ENCODE data around the gene GJB2. TPM values are rescaled to one million over a fixed set of nuclear protein-coding genes. Genes with fewer than 3 reads are reported as not detected.

GJB2 gene
- total RNA-seq, 1 donor from 2014 or later, result 0.77 TPM

- Histone ChIP-seq H3K27ac (no peak overlapping the region), H3K4me3 (no peak overlapping the region), H3K27me3 (ENCODE audit: low read depth) (peaks cover 49% of the 10 kb centered on the region), H3K9me3 (no peaks in the 10 kb centered on the region), H3K36me3 (no peaks in the 10 kb centered on the region), H3K4me1 (peaks cover 13% of the 10 kb centered on the region)
- TF ChIP-seq CTCF (IDR thresholded peaks at IDR 0.05), result no peak
- DNase-seq, result no peak
- no peak for ATAC-seq
- intact Hi-C loops (cut with DNase I), result no loop called here
Observed at GRCh38 chr13:20178156-20178555, 14.6 kb downstream of the GJB2 start.

- DNase-seq (no peak), ATAC-seq (no peak)
- Histone ChIP-seq H3K4me3 (peak overlapping the region; percentile 22), H3K9me3 (no peaks in the 10 kb centered on the region), H3K4me1 (peaks cover 13% of the 10 kb centered on the region), H3K36me3 (no peaks in the 10 kb centered on the region), H3K27ac (no peak overlapping the region), H3K27me3 (ENCODE audit: low read depth) (peaks cover 49% of the 10 kb centered on the region)
- no peak for TF ChIP-seq CTCF (IDR thresholded peaks at IDR 0.05)
- intact Hi-C loops (cut with DNase I), result no loop called here
Observed at GRCh38 chr13:20177049-20177831, 15.5 kb downstream of the GJB2 start.

DNA sequence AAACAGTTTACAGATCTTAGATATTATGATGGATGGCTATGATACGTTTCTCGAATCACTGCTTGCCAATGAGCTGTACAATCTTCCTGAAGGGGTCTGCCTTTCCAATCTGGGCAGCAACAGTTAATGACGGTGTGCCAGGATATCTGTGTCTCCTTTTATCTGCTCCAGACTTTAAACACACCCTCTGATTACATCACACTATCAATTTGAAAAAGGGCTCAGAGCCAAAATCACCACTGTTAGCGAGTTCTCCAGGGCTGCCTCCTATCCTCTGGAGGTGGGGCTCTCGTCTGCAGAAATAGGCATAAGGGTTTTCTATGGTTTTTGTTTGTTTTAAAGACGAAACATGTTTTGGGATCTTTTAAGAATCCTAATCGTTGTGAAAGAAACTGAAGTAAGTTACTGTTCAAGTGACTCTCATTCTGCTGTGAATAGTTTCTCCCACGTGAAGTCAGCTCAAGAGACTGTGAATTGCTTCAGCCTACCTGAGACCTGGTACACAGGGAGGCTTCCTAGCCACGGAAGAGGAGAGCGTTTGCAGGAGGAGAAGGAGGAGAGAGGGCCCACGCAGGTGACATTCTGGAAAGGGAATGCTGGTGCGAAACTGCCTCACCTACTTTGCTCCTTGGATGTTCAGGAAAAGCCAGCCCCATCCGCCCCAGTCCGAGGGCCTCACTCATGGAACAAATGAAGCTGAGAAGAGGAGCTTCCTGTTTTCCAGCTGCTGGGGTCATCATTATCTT is 16.7 kb downstream of the GJB2 start:
- H3K36me3 ChIP-seq, result no peaks in the 10 kb centered on the region
- H3K27me3 ChIP-seq (ENCODE audit: low read depth), result peaks cover 40% of the 10 kb centered on the region
- no peaks in the 10 kb centered on the region for H3K9me3 ChIP-seq
- H3K4me1 ChIP-seq, result peaks cover 13% of the 10 kb centered on the region
- ATAC-seq (peak in 1 of 2 donors; percentile 33), DNase-seq (no peak)
- H3K27ac ChIP-seq, result no peak overlapping the region
- TF ChIP-seq CTCF (IDR thresholded peaks at IDR 0.05), result no peak
- intact Hi-C loops (cut with DNase I), result no loop called here
- H3K4me3 ChIP-seq, result no peak overlapping the region

DNA sequence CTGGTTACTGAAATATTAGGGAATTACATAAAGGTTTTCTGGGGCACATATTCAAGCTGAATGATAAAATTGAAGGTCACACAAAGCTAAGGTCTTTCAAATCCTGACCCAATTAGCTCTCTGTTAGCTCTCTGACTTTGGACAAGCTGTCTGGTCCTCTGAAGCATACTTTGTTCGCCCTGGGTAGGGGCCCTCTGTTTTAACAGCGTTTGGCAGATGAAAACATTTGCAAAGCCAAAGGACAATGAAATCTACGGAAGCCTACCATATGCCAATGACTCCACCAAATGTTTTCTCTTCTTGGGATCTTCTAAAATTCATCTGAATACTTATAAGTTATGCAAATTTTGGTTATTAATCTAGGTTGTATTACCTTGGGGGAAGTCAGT is 17.3 kb downstream of the GJB2 start:
- intact Hi-C loops (cut with DNase I), result no loop called here
- Histone ChIP-seq H3K27ac (peak overlapping the region; percentile 42), H3K4me1 (peaks cover 13% of the 10 kb centered on the region), H3K36me3 (no peaks in the 10 kb centered on the region), H3K4me3 (peak overlapping the region; percentile 10), H3K9me3 (no peaks in the 10 kb centered on the region), H3K27me3 (ENCODE audit: low read depth) (peaks cover 34% of the 10 kb centered on the region)
- DNase-seq, result no peak
- TF ChIP-seq CTCF (IDR thresholded peaks at IDR 0.05), result no peak
- peak in 1 of 2 donors; percentile 11 for ATAC-seq

DNA sequence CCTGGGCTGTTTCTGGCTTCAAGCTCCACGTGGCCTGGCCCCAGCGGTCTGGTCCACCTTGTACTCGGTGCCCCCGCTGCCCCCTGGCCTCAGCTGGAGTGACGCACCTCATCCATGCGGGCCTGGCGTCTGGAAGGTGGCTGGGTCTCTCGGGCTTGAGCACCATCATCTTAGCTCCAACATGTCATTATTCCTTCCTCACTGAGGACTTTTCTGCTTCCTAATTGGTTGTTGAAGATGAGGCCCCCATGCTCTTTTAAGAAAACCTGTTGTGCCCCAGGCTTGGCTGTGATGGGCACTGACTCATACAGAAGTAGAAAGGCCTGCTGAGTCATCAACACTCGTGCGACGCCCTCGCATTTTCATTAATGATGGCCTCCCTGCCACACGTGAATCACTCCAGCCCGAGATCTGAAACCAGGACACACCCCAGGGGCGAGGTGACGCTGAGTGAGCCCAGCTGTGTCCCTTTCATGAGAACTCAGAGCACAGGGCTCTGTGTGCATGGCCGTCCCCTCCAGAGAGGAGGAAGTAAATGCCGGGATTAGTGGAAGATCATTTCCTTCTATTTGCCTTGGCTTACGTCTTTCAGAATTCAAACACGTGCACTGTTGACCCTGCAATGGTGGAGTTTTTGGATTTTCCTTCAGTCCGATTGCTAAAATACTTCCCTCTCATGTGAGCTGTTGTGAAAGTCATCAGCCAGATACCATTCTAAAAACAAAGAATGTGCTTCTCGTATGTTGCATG is 17.9 kb downstream of the GJB2 start:
- peak overlapping the region; percentile 10 for H3K4me3 ChIP-seq
- intact Hi-C loops (cut with DNase I), result no loop called here
- peaks cover 13% of the 10 kb centered on the region for H3K4me1 ChIP-seq
- H3K9me3 ChIP-seq, result no peaks in the 10 kb centered on the region
- no peaks in the 10 kb centered on the region for H3K36me3 ChIP-seq
- ATAC-seq, result peak; percentile 91 to 95
- H3K27ac ChIP-seq, result peak overlapping the region; percentile 42
- DNase-seq, result peak; percentile 87
- H3K27me3 ChIP-seq (ENCODE audit: low read depth), result peaks cover 29% of the 10 kb centered on the region
- no peak for TF ChIP-seq CTCF (IDR thresholded peaks at IDR 0.05)
